A673 (cell line): Measurements from ENCODE around the gene DYRK1A. TPM values are rescaled to one million over a fixed set of nuclear protein-coding genes. Genes with fewer than 3 reads are reported as not detected.
A peak's percentile ranks its signal among the peaks of the same experiment; 100 is the strongest.

Experiments
- BruUV-seq: library from RNA; stranded (reverse); fragments of 400-500 nt; replicated peaks from 2 replicates; lab custom pipeline; 2021; lab: Mats Ljungman, UMichigan
- CTCF ChIA-PET: fragments of 300-600 bp; sonication (Branson Sonifier 250); formaldehyde crosslinking; loops from one replicate; lab custom pipeline; 2022; ENCODE audit warnings: antibody characterized with exemption; lab: Charles Lee
- POLR2A ChIA-PET: fragments of 300-600 bp; sonication (Branson Sonifier 250); formaldehyde crosslinking; loops from one replicate; lab custom pipeline; 2022; ENCODE audit warnings: antibody characterized with exemption; ENCODE audit not compliant: low non-redundant PET; lab: Charles Lee
- DNase-seq: peaks from one replicate; pipeline ENCODE4 v3.0.0-alpha.2; 2015; ENCODE audit warnings: low spot score
- H3K27ac ChIP-seq: fragments of 200-600 bp; sonication (generic); 2 replicates; pipeline ENCODE4 v1.5.1; 2016; ENCODE audit warnings: mixed run types, low read depth, mild to moderate bottlenecking, mixed read lengths, antibody characterized with exemption, low read length; ENCODE audit not compliant: poor library complexity, severe bottlenecking
- H3K27me3 ChIP-seq: fragments of 200-600 bp; sonication (generic); replicated peaks from 2 replicates; pipeline ENCODE4 v1.6.1; 2017; ENCODE audit warnings: mixed run types, low read depth, mild to moderate bottlenecking, mixed read lengths, antibody characterized with exemption, low read length; ENCODE audit not compliant: insufficient read depth, poor library complexity
- H3K36me3 ChIP-seq: fragments of 200-600 bp; sonication (generic); 2 replicates; pipeline ENCODE4 v1.6.1; 2016; ENCODE audit warnings: mixed run types, mild to moderate bottlenecking, mixed read lengths, antibody characterized with exemption, low read length; ENCODE audit not compliant: insufficient read depth, poor library complexity, severe bottlenecking
- H3K4me1 ChIP-seq: fragments of 200-600 bp; sonication (generic); 2 replicates; pipeline ENCODE4 v1.6.1; 2017; ENCODE audit warnings: mixed run types, mild to moderate bottlenecking, mixed read lengths, antibody characterized with exemption, low read length; ENCODE audit not compliant: insufficient read depth, poor library complexity, severe bottlenecking
- H3K4me3 ChIP-seq: fragments of 200-600 bp; sonication (generic); 2 replicates; pipeline ENCODE4 v1.5.1; 2016; ENCODE audit warnings: low read depth, mixed run types, mild to moderate bottlenecking, mixed read lengths, low read length; ENCODE audit not compliant: poor library complexity, severe bottlenecking
- H3K9me3 ChIP-seq: fragments of 200-600 bp; sonication (generic); 2 replicates; pipeline ENCODE4 v1.6.1; 2016; ENCODE audit warnings: mixed run types, low read depth, mild to moderate bottlenecking, mixed read lengths, antibody characterized with exemption, low read length; ENCODE audit not compliant: poor library complexity, severe bottlenecking
- CTCF ChIP-seq: fragments of 300-800, 200-600 bp; sonication (generic); conservative IDR thresholded peaks from 2 replicates; pipeline ENCODE4 v1.5.1; 2017; ENCODE audit warnings: low read depth, mild to moderate bottlenecking, antibody characterized with exemption, low read length, moderate library complexity, mixed read lengths
- EZH2 ChIP-seq: fragments of 200-600 bp; sonication (generic); IDR thresholded peaks from 2 replicates; pipeline ENCODE4 v1.6.1; 2017; ENCODE audit warnings: borderline replicate concordance, low read depth, mild to moderate bottlenecking, mixed read lengths, antibody characterized with exemption, low read length; ENCODE audit not compliant: poor library complexity, severe bottlenecking
- intact Hi-C: fragments of 100-400 bp; cut with micrococcal nuclease; formaldehyde crosslinking; loops from one replicate; pipeline ENCODE4 v1.10.0; 2022; ENCODE audit not compliant: unreplicated experiment
- total RNA-seq: library from RNA; stranded (reverse); gene quantifications from 2 replicates; pipeline ENCODE4 v1.2.3, GENCODE V29; 2021

The DYRK1A gene
- total RNA-seq, 1 experiment from 2014 or later: 70.5 TPM

GRCh38 chr21:37451446-37451845 lies 84.9 kb downstream of the DYRK1A start:
- BruUV-seq: no TSS peak
- POLR2A ChIA-PET: no interaction called here
- Histone ChIP-seq H3K4me1 (peaks cover 50% of the 10 kb centered on the region), H3K36me3 (no peaks in the 10 kb centered on the region), H3K27ac (no peak overlapping the region), H3K27me3 (no peaks in the 10 kb centered on the region), H3K9me3 (no peaks in the 10 kb centered on the region), H3K4me3 (no peak overlapping the region)
- DNase-seq: no peak
- TF ChIP-seq CTCF (no peak), EZH2 (no peak)
- CTCF ChIA-PET: no interaction called here
- intact Hi-C loops: no loop called here

GRCh38 chr21:37452227-37452626 lies 85.7 kb downstream of the DYRK1A start:
- BruUV-seq: no TSS peak
- Histone ChIP-seq H3K4me1 (peaks cover 46% of the 10 kb centered on the region), H3K36me3 (no peaks in the 10 kb centered on the region), H3K9me3 (no peaks in the 10 kb centered on the region), H3K27ac (peak overlapping the region; percentile 38), H3K27me3 (no peaks in the 10 kb centered on the region), H3K4me3 (no peak overlapping the region)
- intact Hi-C loops: no loop called here
- DNase-seq: peak; percentile 57
- CTCF ChIA-PET: no interaction called here
- POLR2A ChIA-PET: no interaction called here
- no peak for TF ChIP-seq CTCF
- TF ChIP-seq EZH2: no peak

GRCh38 chr21:37453350-37453749 lies 86.8 kb downstream of the DYRK1A start:
- H3K36me3 ChIP-seq: no peaks in the 10 kb centered on the region
- BruUV-seq: no TSS peak
- no peak for DNase-seq
- intact Hi-C loops: no loop called here
- no peak overlapping the region for H3K27ac ChIP-seq
- POLR2A ChIA-PET: no interaction called here
- H3K9me3 ChIP-seq: no peaks in the 10 kb centered on the region
- no peak for TF ChIP-seq EZH2
- no peak for TF ChIP-seq CTCF
- H3K4me3 ChIP-seq: no peak overlapping the region
- CTCF ChIA-PET: no interaction called here
- H3K27me3 ChIP-seq: no peaks in the 10 kb centered on the region
- peaks cover 46% of the 10 kb centered on the region for H3K4me1 ChIP-seq
